Vagina (tissue), 2 donors: ENCODE data around the gene TOP3B.

Source experiments
- POLR2A ChIP-seq, 2 donors: fragments of 450-650 bp; IDR thresholded peaks; one replicate each; pipeline ENCODE4 v1.6.1; 2017; ENCODE audit warnings: antibody characterized with exemption in 2 of 2, mild to moderate bottlenecking in 2 of 2, moderate library complexity in 2 of 2
- TF ChIP-seq, protein P1 (sequence below), 3 experiments: fragments of 450-650 bp in 2 of 3; fragments of 200-600 bp in 1 of 3; sonication (generic) in 1 of 3; IDR thresholded peaks; one replicate each; pipeline ENCODE4 v1.5.1; 2017 to 2019; ENCODE audit warnings: antibody characterized with exemption in 3 of 3, mild to moderate bottlenecking in 2 of 3, moderate library complexity in 2 of 3

DNA sequence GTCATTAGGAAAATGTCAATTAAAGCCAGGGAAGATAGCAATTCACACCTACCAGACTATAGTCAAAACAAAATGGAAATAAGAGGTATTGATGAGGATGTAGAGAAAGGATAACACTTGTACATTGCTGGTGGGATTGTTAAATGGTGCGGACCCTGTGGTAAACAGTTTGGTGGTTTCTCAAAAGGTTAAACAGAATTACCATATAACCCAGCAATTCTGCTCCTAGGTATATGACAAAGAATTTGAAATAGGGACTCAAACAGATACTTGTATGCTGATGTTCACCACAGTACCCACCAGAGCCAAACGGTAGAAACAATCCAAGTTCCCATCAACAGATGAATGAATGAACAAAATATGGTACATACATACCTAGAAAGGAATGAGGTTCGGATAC, 33.0 kb upstream of the TOP3B start:
- TF ChIP-seq, protein P1, sequence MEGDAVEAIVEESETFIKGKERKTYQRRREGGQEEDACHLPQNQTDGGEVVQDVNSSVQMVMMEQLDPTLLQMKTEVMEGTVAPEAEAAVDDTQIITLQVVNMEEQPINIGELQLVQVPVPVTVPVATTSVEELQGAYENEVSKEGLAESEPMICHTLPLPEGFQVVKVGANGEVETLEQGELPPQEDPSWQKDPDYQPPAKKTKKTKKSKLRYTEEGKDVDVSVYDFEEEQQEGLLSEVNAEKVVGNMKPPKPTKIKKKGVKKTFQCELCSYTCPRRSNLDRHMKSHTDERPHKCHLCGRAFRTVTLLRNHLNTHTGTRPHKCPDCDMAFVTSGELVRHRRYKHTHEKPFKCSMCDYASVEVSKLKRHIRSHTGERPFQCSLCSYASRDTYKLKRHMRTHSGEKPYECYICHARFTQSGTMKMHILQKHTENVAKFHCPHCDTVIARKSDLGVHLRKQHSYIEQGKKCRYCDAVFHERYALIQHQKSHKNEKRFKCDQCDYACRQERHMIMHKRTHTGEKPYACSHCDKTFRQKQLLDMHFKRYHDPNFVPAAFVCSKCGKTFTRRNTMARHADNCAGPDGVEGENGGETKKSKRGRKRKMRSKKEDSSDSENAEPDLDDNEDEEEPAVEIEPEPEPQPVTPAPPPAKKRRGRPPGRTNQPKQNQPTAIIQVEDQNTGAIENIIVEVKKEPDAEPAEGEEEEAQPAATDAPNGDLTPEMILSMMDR (IDR thresholded peaks at IDR 0.05) = no peak
- no peak for TF ChIP-seq POLR2A (IDR thresholded peaks at IDR 0.05)
